Measurements from ENCODE around the gene SH2B2.
"Not testable (repeated sequence)": the region's sequence is repeated elsewhere in the genome, so short reads cannot be mapped to it uniquely, and the experiment has no call there.

The SH2B2 gene

DNA sequence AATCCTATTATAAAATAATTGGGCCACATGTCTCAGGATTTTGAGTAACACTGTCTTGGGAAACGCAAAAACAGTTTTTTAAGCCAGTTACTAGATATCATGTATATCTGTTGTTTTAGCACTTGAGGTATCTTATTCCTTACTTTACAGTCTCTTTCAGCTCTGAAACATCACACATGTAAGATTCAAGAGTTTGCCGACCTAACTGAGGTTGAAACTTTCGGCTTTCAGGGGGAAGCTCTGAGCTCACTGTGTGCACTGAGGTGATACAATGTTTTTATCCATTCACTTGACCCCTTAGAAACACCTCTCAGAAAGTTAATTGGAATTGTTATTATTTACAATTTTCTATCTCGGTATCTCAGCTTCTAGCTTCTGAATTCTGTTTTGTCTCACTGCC is 50.8 kb downstream of the SH2B2 start:
- DNase-seq, result not testable (repeated sequence)

DNA sequence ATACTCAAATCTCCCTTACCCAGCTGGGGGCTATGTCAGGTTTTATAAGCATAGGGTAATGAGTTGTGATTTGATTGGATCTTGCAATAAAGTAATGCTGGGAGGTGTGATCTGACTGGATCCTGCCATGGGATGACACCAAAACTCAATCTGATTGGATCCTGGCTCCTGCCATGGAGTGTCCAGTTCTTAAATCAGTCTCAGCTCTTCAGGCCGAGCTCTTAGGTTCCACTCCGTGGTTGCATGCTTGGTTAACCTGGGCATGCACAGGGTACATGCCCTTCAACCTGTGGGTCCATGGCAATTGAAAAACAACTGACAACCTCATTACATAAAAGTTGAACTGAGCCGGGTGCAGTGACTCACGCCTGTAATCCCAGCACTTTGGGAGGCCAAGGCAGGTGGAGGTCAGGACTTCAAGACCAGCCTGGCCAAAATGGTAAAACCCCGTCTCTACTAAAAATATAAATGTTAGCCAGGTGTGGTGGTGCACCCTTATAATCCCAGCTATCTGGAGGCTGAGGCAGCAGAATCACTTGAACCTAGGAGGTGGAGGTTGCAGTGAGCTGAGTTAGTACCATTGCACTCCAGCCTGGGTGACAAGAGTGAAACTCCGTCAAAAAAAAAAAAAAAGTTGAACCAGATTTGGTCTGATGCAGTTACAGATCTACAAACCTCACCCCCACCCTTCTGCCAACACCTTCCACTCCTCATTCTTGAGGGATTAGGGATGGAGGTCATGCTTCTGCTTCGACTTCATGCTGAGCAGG is 54.1 kb downstream of the SH2B2 start:
- not testable (repeated sequence) for DNase-seq

DNA sequence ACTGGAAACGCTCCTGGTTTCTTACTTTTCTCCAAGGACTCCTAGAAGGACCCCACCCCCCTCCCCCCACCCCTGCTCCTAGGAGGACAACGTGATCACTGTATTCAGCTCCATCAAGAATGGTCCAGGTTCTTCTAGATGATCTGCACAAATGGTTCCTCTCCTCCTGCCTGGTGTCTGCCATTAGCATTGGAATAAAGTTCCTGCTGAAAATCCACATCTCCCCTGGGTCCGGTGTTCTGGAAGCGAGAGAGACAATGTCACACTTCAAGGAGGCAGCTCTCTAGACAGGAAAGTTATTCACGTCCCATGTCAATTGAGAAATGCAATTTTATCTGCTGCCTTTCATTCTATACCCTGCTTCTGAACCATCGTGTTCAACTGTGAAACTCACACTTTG is 60.3 kb downstream of the SH2B2 start:
- not testable (repeated sequence) for DNase-seq

DNA sequence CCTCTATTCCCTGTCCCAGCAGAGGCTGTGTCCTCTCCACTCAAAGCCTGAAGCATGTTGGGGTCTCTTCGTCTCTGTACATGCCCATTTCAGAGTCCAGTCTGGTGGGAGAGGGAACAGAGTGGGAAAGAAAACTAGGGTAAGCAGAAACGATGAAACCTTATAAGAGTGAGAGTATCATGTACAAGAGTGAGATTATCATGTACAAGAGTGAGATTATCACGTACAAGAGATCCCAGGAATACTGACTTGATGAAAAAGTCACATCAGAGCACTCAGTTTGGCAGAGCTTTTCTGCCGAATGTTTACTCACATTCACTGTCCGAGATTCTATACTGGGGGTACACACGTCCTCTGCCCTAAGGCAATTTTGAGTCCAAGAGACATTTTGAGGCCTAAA is 69.7 kb downstream of the SH2B2 start, which contains the start of gene SPDYE6:
SPDYE6 (minus strand) TSS at position 101 of the 400 bp plus-strand sequence. CDS start 421 bp downstream, outside the sequence.
- DNase-seq, result not testable (repeated sequence)

DNA sequence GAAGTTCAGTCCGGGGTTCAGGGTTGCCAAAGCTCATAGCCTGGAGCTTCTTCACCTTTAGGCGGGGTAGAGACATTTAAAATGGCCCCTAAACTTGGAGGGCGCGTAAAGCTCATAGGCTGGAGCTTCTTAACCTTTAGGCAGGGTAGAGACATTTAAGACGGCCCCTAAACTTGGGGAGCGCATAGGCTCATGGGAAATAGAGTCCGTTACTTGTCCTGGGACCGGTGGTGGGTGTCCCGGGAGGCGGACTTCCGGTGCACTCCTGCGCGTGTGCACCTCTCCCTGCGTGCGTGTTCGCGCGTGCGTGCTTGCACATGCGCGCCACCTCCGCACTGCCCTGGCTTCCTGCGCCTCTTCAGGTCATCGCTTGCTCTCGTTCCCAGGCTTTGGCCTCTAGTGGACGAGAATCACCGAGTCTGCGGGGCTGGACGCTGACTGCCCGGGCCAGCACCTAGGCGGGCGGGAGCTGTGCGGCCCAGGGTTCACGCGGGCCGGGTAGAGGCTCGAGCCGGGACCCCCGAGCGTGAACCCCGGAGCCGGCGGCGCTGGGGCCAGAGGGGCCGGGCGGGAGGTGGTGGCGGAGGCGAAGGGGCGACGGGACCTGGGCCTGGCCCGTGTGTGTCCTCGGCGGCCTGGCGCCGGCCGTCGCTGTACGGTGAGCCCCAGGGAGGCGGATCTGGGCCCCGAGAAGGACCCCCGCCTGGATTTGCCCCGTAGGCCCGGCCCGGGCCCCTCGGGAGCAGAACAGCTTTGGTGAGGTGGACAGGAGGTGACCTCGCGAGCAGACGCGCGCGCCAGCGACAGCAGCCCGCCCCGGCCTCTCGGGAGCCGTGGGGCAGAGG is 77.1 kb downstream of the SH2B2 start:
- DNase-seq, result peak; percentile 59

DNA sequence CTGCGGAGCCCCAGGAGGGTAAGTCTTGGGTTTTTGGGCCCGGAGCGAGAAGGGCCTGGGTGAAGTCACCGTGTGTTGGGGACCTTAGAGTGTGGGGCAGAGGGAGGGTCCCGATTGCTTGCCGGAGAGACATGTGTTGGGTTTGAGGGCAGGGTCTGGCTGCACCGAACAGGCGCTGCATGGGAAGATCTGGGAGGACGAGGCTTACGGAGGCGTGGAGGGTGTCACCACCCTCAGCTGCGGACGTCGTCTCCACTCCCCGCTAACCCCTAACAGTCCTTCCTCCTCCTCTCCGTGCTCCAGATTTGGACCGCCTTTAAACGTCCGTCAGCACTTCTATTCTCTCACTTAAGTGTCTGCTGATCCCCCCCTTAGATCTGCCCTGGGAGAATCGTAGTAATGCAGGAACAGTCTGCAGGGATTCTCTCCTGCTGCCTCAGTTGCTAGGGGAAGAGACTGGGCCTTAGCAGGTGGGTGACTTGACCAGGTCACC is 77.8 kb downstream of the SH2B2 start:
- not testable (repeated sequence) for DNase-seq

DNA sequence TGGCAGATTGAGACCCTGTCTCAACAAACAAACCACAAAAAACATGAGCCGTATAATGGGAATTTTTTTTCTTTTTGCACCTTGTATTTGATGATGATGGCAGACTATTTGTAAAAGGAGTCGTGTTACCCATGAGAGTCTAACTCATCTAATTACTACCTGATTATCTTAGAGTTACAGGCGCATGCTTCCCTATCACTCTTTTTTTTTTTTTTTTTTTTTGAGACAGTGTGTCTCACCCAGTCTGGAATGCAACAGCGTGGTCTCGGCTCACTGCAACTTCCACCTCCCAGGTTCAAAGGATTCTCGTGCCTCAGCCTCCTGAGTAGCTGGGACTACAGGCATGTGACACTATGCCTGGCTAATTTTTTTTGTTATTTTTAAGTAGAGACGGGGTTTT is 78.7 kb downstream of the SH2B2 start:
- not testable (repeated sequence) for DNase-seq

DNA sequence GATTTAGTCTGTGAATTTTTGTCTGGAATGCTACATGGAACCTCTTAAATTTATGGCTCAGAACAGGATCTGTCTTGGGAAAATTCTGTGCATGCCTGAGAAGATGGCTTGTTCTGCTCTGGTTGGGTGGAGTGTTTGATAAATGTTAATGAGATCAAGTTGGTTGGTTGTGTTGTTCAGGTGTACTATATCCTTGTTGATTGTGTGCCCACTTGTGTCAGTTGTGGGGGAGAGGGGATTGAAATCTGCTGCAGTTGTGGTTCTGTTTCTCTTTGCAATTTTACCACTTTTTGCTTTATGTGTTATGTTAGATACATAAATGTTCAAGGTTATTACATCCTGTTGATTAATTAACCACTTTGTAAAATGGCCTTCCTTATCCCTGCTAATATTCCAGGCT is 83.4 kb downstream of the SH2B2 start:
- DNase-seq, result not testable (repeated sequence)
